ENCODE data around the gene TRPM2. TPM values are rescaled to one million over a fixed set of nuclear protein-coding genes. Genes with fewer than 3 reads are reported as not detected.

Gene TRPM2
- total RNA-seq, 4 donors from 2014 or later = 0.40 to 6.9 (median 2.5) TPM

DNA sequence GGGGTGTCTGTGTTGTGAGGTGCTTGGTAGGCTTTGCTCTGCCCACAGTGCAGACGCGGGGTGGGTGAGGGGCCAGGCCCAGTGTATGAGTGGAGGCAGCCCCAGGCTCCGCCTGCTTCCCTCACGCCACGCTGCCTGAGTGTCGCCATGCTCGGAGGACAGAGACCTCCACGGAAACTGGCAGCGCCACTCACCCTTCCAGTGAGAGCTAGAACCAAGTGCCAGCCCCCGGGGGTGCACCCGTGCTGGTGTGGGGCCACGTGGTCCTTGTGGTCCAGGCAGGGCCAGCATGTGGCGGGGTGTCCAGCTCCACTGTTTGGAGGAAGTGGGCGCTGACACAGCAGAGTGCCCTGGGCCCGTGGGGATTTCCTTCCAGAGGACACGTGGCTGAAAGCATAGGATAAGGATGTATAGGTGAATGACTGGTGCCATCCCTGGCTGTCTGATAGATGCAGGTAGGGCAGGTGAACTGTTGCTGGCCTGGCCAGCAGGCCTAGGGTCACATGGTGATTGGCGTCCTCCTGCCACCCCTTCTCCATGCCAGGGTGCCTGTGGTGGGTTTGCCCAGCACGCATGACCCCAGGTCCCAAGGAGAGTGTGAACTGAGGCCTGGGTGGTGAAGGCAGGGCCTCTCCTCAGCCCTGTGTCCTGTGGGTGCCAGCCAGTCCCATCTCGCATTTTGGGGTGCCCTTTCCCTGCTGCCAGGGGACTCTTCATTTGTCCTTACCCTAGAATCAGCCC lies 105.7 kb downstream of the TRPM2 start:
- no peak overlapping the region for H3K27ac ChIP-seq
- TF ChIP-seq, protein P1, sequence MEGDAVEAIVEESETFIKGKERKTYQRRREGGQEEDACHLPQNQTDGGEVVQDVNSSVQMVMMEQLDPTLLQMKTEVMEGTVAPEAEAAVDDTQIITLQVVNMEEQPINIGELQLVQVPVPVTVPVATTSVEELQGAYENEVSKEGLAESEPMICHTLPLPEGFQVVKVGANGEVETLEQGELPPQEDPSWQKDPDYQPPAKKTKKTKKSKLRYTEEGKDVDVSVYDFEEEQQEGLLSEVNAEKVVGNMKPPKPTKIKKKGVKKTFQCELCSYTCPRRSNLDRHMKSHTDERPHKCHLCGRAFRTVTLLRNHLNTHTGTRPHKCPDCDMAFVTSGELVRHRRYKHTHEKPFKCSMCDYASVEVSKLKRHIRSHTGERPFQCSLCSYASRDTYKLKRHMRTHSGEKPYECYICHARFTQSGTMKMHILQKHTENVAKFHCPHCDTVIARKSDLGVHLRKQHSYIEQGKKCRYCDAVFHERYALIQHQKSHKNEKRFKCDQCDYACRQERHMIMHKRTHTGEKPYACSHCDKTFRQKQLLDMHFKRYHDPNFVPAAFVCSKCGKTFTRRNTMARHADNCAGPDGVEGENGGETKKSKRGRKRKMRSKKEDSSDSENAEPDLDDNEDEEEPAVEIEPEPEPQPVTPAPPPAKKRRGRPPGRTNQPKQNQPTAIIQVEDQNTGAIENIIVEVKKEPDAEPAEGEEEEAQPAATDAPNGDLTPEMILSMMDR (IDR thresholded peaks at IDR 0.05) = no peak
- no peak overlapping the region for H3K4me3 ChIP-seq
- peaks cover 0 to 5% (median 0%) of the 10 kb centered on the region in 3 donors for H3K9me3 ChIP-seq
- peaks cover 4 to 20% (median 8%) of the 10 kb centered on the region in 3 donors for H3K4me1 ChIP-seq
- no peaks in the 10 kb centered on the region for H3K36me3 ChIP-seq
- H3K27me3 ChIP-seq = no peaks in the 10 kb centered on the region
- WGBS, 2 donors = 83% methylated on average over 5 of the region's 19 CpGs; no CpG with 5 or more reads in 1 of the 2 donors
- intact Hi-C loops (cut with DNase I) = no loop called here
- DNase-seq = no peak

DNA sequence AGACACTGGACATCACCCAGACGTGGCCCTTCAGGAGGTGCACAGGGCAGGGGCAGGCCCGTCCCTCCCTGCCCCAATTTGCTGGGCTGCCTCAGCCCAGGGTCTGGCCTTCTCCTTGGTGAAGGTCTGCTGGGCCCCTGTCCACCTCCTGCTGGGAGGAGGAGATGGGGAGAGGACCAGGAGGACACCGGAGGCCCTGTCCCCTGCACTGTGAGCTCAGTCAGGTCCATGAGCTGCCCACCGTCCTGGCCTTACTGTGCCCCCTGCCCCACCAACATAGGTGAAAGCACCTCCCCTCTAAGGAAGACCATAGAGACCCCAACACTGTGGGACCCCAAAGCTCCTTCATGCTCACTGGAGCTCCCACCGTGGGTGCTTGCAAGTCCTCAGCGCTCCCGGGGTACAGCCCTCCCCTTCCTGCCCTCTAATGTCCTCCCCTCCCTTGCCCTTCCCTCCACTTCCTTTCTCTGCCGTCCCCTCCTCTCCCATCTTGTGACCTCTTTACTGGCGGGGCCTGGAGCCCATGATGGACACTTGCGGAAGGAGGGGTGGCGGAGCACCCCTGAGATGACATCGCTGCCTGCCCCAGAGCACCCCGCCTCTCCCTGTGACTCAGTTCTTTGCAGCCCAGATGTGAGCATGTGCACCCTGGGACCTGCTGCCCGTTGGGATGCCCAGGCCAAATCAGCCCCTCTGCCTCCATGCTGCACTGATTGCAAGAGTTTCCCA lies 106.5 kb downstream of the TRPM2 start:
- H3K4me3 ChIP-seq = no peak overlapping the region
- TF ChIP-seq POLR2A (IDR thresholded peaks at IDR 0.05) = no peak
- TF ChIP-seq, protein P1 (IDR thresholded peaks at IDR 0.05) = no peak
- intact Hi-C loops (cut with DNase I) = no loop called here
- 78 to 79% methylated on average over 10 to 13 of the region's 14 CpGs for WGBS, 2 donors
- H3K36me3 ChIP-seq = no peaks in the 10 kb centered on the region
- H3K4me1 ChIP-seq = peaks cover 4 to 18% (median 8%) of the 10 kb centered on the region in 3 donors
- DNase-seq = no peak
- no peaks in the 10 kb centered on the region for H3K27me3 ChIP-seq
- peaks cover 0 to 1% (median 0%) of the 10 kb centered on the region in 3 donors for H3K9me3 ChIP-seq
- no peak overlapping the region for H3K27ac ChIP-seq

DNA sequence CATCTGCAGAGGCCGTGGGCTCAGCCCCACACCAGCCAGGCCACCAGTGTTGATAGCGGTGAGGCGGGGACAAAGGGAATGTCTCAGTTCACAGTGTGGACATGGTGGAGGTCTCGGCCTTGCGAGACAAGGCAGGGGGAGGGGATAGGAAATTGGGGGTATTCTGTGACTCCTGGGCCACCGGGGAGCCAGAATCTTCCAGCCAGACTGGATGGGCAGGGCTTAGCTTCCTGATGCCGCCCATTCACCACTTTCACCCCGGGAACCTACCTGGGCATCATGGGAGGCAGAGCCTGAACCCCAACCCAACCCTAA lies 107.0 kb downstream of the TRPM2 start:
- WGBS, 2 donors = 84 to 96% methylated on average over 5 of the region's 8 CpGs
- no peak for DNase-seq
- Histone ChIP-seq H3K4me3 (no peak overlapping the region), H3K4me1 (peaks cover 4 to 13% (median 8%) of the 10 kb centered on the region in 3 donors), H3K27me3 (no peaks in the 10 kb centered on the region), H3K27ac (no peak overlapping the region), H3K9me3 (no peaks in the 10 kb centered on the region), H3K36me3 (no peaks in the 10 kb centered on the region)
- no peak for TF ChIP-seq POLR2A (IDR thresholded peaks at IDR 0.05)
- TF ChIP-seq, protein P1 (IDR thresholded peaks at IDR 0.05) = no peak
- intact Hi-C loops (cut with DNase I) = no loop called here

DNA sequence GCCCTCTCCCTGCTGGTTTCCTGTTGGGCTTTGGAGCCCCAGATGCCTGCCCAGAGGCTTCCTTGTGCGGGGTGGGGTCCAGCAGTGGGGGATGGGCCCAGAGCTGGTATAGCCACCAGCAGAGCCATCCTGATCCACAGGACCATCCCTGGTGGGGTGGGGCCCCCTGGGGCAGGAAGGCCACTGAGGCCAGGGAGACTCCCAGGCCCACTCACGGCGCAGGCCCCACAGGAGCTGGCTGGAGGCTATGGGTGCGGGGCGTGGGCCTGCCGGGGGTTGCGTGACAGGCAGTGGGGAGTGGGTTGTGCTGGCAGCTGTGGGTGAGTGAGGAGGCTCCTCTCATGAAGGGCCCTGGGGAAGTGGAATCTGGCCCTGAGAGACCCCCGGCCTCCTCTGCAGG lies 107.6 kb downstream of the TRPM2 start:
- intact Hi-C loops (cut with DNase I) = no loop called here
- Histone ChIP-seq H3K4me1 (peaks cover 2 to 7% (median 6%) of the 10 kb centered on the region in 3 donors), H3K27ac (no peak overlapping the region), H3K9me3 (no peaks in the 10 kb centered on the region), H3K27me3 (no peaks in the 10 kb centered on the region), H3K4me3 (no peak overlapping the region), H3K36me3 (no peaks in the 10 kb centered on the region)
- no peak for TF ChIP-seq POLR2A (IDR thresholded peaks at IDR 0.05)
- TF ChIP-seq, protein P1 (IDR thresholded peaks at IDR 0.05) = no peak
- no peak for DNase-seq
- 100% methylated on average over 1 of the region's 8 CpGs; no CpG with 5 or more reads in 1 of the 2 donors for WGBS, 2 donors

DNA sequence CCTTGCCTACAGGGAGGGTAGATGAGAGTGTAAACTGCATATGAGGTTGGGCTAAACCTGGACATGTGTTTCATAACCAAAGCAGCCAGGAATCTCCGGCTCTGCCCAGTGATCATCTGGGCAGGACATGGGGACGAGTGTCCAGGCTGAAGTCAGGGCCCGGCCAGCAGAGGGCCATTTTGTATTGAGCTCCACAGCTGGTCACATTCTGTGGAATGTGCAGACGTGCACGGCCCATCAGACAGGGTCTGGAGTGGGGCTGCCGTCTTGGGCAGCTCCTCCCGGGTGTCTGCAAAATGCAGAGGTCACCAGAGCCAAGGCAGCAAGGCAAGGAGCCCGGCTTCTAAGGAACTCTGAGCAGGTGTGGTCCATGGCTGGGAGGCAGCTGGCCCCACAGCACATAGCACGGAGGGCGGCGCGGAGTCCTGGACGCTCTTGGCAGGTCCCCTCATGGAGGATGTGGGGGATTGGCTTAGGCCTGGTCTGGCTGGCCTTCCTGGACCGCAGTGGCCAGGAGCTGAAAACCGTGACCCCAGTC lies 108.1 kb downstream of the TRPM2 start:
- intact Hi-C loops (cut with DNase I) = no loop called here
- Histone ChIP-seq H3K27me3 (no peaks in the 10 kb centered on the region), H3K27ac (no peak overlapping the region), H3K4me1 (peaks cover 0 to 2% (median under 1%) of the 10 kb centered on the region in 3 donors), H3K9me3 (no peaks in the 10 kb centered on the region), H3K4me3 (no peak overlapping the region), H3K36me3 (no peaks in the 10 kb centered on the region)
- WGBS, 2 donors = 80 to 88% methylated on average over 2 to 6 of the region's 15 CpGs
- no peak for DNase-seq
- TF ChIP-seq, protein P1 (IDR thresholded peaks at IDR 0.05) = no peak
- no peak for TF ChIP-seq POLR2A (IDR thresholded peaks at IDR 0.05)

Measured in esophagus squamous epithelium (tissue), 5 donors.